ENCODE results near the gene ITGA2B.

GRCh38 chr17:44398692-44399691 is 9.5 kb upstream of the ITGA2B start:
- TF ChIP-seq POLR2A (IDR thresholded peaks at IDR 0.05): no peak
- no peak for TF ChIP-seq POLR2AphosphoS5 (IDR thresholded peaks at IDR 0.05)
- no peak for TF ChIP-seq CTCF (IDR thresholded peaks at IDR 0.05)

All from stomach (tissue), 4 donors.